Measurements from ENCODE around the gene CDON.
"Not testable (repeated sequence)": the region's sequence is repeated elsewhere in the genome, so short reads cannot be mapped to it uniquely, and the experiment has no call there.

Gene CDON

GRCh38 chr11:126046570-126047195 lies 16.0 kb downstream of the CDON start:
- DNase-seq (ENCODE audit: low read depth in 2 of 2), result no peak

GRCh38 chr11:126039485-126040271 lies 23.0 kb downstream of the CDON start:
- DNase-seq (ENCODE audit: low read depth in 2 of 2), result no peak

- DNase-seq (ENCODE audit: low read depth in 2 of 2), result no peak
Measured at GRCh38 chr11:126035718-126036117, 26.9 kb downstream of the CDON start.

DNA sequence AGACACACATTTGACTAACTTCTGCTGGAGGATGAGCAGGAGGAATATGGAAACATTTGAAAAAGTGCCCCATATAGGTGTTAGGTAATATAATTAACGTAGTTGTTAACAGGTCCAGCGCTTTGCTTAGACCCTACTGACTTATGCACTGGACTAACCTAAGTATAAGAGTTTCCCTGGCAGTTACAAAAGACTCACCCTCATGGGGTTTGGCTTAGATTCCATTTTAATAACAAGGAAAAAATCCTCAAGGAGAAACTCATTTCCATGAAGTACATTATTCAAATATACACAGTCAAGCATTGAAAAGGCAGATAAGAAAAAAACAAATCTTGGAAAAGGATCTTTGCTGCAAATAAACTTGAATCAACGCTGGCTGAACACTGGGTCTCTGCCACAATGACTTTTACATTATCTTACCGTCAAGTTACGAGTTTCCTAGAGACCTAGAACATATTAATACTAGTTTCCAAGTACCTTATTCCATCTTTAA lies 27.7 kb downstream of the CDON start:
- no peak for DNase-seq (ENCODE audit: low read depth in 2 of 2)

- DNase-seq (ENCODE audit: low read depth in 2 of 2), result no peak
Measured at GRCh38 chr11:126034039-126034932, 28.4 kb downstream of the CDON start.

GRCh38 chr11:126032375-126032774 lies 30.3 kb downstream of the CDON start:
- no peak for DNase-seq (ENCODE audit: low read depth in 2 of 2)

- DNase-seq (ENCODE audit: low read depth in 2 of 2), result no peak
Measured at GRCh38 chr11:126029805-126030204, 32.9 kb downstream of the CDON start.

DNA sequence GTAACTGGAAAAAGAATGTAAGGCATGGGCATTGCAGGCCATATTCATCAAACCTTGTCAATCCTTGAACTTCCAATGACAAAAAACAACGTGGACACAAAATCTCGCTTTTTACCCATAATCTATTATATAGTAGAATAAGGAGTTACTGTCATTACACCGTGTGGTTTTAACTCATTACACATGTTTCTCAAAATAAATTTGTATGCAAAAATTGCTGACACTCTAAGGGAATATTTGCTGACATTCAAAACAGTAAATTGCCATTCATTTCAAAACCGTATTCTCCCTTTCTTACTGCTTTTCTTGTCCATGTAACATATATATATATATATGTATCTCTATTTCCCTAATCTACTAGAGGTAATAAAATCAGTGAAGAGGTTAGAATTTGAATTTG lies 33.4 kb downstream of the CDON start:
- DNase-seq (ENCODE audit: low read depth in 2 of 2), result no peak

GRCh38 chr11:126028534-126028933 lies 34.1 kb downstream of the CDON start:
- DNase-seq (ENCODE audit: low read depth in 2 of 2), result not testable (repeated sequence)

DNA sequence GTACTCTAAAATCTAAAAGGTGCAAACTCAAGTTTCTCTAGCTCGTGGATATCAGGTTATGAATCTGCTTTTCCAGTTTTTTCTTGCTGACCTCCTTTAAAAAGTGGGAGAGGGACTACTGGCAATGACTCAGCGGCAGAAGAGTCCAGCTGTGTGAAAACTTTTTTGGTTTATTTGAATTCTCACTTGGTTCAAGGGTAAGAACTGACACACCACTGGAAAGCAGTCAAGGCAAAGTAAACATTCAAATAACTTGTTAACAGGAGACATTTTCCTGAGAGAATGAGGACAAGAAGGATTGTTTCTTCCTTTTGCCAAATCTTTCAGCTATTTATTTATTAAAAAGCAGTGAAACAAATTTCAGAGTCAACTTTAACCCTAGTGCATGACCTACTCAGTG lies 36.1 kb downstream of the CDON start:
- DNase-seq (ENCODE audit: low read depth in 2 of 2), result no peak

- DNase-seq (ENCODE audit: low read depth in 2 of 2), result no peak
Measured at GRCh38 chr11:126025822-126026221, 36.8 kb downstream of the CDON start.

DNA sequence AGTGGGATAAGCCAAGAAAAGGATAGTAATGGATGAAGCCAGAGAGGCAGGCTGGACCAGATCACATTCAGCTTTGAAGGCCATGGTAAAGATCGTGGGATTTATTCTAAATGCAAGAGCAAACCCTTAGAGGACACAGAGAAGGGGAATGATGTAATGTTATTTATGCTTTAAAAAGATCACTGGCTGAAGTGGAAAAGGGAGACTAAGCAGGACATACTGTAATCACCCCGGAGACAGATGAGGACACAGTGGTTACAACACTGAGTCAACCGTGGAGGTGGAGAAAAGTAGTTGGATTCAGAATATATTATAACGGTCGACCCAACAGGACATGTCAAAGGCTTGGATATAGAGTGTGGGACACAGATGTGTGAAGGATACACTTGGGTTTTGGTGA lies 38.5 kb downstream of the CDON start:
- DNase-seq (ENCODE audit: low read depth in 2 of 2), result no peak

DNA sequence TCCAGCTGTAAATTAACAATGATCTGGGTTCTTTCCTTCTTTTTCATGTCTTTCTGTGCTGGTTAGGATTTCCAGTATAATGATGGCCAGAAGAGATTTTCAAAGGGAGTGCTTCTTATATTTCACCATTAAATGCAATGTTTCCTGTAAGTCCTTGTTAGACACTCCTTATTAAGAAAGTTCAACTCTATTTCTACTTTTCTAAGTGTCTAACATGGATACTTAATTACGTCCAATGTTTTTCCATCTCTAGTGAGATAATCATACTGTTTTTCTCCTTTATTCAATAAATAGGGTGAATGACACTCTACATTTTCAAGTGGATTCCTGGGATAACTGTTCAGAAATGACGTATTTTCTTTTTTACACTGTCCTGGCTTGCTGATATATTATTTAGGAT lies 49.8 kb downstream of the CDON start:
- no peak for DNase-seq (ENCODE audit: low read depth in 2 of 2)

DNA sequence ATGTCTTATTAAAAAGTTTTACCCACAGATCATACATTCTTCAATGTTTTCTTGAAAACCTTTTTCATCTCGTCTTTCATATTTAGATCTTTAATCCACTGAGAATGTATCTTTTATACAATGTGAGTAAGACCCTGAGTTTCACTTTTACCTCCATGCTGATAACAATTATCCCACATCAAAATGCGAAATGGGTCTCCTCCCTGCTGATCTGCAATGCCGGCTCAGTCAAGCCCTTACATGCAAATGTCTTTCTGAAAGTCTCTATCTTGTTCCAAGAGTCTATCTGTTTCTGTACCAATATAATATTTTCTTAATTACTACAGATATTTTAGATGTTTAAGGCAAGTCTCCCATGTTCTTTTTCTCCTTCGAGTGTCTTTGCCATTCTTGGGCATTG lies 50.9 kb downstream of the CDON start:
- no peak for DNase-seq (ENCODE audit: low read depth in 2 of 2)

DNA sequence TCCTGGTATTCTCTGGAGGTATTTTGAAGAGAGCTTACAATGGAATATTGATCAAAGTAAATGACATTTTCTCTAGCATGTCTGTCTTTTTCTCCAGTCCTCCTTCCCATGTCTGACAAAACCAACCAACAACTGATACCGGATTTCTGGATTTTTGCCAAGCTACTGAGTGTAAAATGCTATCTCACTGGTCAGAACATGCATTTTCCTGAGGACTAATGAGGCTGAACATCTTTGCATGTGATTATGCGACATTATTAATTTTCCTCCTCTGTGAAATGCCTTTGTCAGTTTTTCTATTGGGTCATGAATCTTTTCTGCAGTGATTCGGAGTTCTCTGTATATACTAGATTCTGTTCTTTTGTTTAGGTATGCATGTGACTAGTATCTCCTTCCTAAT lies 51.4 kb downstream of the CDON start:
- no peak for DNase-seq (ENCODE audit: low read depth in 2 of 2)

GRCh38 chr11:126008956-126009355 lies 53.7 kb downstream of the CDON start:
- DNase-seq (ENCODE audit: low read depth in 2 of 2), result no peak

DNA sequence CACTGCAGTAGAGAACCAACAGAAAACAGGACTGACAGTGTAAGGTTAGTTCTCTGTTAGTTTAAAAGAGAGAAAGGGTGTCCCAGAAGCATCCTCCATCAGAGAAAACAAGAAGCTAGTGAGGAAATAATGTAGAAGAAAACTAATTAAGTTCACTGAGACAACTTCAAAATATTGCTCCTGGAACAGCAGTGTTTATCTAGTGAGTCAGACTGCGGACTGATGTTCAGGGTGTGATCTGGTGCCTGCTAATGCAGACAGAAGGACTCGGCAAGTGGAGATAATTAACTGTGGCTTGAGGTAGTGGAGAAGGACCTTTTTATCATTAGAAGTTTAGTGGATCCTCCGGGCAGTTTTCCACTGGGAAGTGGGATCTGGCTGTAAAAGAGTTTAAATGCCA lies 55.4 kb downstream of the CDON start:
- DNase-seq (ENCODE audit: low read depth in 2 of 2), result no peak

- no peak for DNase-seq (ENCODE audit: low read depth in 2 of 2)
Measured at GRCh38 chr11:126006068-126006467, 56.6 kb downstream of the CDON start.

DNA sequence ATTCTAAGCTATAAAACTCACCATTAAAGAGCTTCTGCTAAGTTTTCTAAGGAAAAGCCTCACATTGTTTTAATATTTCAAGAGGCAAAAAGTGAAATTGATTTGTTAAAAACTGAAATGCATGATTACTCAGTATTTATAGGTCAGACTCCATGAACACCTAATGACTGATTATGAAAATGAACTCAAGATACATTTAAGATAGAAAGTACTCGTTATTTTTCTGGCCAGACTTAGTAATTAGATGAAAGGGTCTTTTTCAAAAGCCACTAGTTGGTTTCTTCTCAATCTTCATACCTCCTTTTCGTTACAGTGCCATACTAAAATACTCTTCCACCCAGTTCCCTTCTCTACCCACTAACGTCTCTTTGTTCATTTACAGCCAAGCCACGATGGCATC lies 60.5 kb downstream of the CDON start:
- DNase-seq (ENCODE audit: low read depth in 2 of 2), result no peak

DNA sequence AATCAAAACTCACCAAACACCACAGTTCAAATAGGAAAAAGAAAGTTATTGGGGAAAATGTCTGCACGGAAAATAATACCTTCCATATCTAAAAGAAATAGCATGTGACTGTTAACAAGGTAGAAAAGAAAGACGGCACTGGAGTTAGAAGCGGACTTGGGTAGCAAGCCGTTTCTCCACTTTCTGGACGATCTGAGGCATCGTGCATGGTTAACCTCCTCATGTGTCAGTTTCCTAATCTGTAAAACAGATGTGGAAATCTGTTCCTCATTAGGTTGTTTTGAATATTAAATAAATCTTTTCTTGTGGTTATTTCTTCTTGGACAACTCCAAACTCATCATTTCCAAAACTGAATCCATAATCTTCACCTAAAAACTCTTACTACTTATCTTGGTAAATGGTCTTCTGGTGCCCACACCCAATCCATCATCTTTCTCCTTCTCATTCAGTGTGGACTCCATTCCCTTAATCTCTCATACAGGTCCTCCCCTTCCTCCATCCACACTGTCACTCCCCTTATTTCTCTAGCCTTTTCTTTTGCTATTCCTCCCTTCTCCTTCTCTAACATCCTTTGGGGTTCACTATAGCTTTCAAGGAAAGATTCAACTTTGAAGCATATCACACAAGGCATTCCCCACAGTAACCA lies 63.3 kb downstream of the CDON start:
- DNase-seq (ENCODE audit: low read depth in 2 of 2), result no peak

- DNase-seq (ENCODE audit: low read depth in 2 of 2), result no peak
Measured at GRCh38 chr11:125998267-125998666, 64.4 kb downstream of the CDON start.

- DNase-seq (ENCODE audit: low read depth in 2 of 2), result no peak
Measured at GRCh38 chr11:125995313-125995712, 67.4 kb downstream of the CDON start.

Measured in activated CD8-positive, alpha-beta memory T cell treated with anti-CD3 and anti-CD28 coated beads for 4 hours (primary cell).